Measurements from ENCODE around the gene RPS6KA2. TPM values are rescaled to one million over a fixed set of nuclear protein-coding genes. Genes with fewer than 3 reads are reported as not detected.
A peak's percentile ranks its signal among the peaks of the same experiment; 100 is the strongest.

The RPS6KA2 gene
- total RNA-seq, 1 experiment from 2014 or later, result 43.7 TPM

DNA sequence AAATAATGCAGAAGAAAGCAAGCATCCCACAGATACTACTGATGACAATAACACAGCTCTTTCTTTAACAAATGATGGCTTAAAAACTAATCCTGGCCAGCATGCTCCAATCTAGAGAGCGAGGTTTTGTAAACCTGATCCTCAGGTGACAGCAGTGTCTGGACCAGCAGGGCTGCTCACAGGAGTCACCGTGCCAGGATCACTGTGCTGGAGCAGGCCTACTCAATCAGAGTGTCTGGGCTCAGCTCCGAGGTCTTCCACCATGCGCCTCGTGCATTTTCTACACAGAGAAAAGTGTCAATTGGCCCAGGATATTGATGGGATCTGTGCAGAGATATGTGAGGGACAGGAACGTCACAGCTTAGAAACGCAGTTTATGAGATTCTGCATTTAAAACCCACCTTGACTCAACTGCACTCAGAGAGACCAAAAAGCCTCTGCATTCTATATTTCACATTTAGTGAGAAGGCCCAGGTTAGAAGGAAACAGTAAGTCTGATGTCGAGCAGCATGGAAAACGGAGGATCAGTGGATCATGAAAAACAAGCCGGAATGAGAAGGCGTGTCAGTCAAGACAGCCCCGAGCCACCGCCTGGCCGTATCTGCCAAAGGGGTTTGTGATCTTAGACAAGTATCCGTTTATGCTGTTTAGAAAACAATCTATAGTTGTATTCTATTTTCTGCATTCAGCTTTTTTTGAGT lies 48.4 kb downstream of the RPS6KA2 start:
- no peak for DNase-seq (ENCODE audit: low read depth)

DNA sequence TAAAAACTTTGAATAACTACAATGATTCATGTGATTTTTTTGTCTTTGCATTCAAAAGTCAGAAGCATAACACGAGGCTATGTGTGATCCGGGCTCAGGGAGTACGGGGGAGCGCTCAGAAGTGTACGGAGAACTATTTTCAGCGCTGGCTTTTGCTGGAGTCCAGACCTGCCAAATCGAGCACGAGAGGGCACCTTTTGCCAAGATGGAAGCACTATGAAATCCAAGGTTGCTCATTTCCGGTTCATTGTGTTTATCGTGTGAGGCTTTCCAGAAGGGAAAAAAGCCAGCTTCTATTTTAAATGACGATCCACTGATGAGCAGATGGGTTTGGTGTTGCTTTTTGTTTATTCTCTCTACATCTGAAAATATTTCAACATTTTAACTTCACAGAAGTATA lies 51.8 kb downstream of the RPS6KA2 start:
- no peak for DNase-seq (ENCODE audit: low read depth)

DNA sequence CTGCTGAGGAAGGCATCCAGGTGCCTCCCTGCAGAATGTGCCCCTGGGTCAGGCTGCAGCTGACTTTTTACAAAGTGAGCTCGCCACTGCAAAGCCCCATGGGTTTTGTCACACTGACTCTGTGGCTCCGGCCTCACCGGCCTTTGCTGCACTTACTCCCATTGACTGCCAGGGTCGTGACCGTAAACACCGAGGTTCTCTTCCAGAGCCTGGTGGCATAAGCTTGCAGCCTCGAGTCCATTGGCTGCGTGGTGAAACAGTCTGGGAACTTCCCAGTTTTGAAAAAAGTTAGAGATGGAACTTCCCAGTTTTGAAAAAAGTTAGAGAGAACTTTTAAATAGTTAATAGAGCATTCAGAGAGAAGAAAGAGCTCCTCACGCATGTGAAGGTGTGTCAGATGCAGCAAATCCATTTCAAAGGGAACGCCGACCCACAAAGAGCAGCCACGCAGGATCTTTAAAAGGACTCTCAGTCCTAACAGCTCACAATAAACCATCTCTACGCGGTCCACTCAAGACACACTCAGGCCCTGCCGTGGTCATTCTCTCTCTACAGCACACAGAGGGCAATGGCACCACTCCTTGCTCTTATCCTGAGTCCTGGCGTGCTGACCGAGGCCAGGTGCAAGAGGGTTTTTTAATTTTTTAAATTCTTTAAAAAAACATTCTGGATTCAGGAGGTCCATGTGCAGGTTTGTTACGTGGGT lies 53.4 kb downstream of the RPS6KA2 start:
- DNase-seq (ENCODE audit: low read depth), result no peak

- DNase-seq (ENCODE audit: low read depth), result peak; percentile 78
Measured at GRCh38 chr6:166572370-166573261, 54.4 kb downstream of the RPS6KA2 start.

DNA sequence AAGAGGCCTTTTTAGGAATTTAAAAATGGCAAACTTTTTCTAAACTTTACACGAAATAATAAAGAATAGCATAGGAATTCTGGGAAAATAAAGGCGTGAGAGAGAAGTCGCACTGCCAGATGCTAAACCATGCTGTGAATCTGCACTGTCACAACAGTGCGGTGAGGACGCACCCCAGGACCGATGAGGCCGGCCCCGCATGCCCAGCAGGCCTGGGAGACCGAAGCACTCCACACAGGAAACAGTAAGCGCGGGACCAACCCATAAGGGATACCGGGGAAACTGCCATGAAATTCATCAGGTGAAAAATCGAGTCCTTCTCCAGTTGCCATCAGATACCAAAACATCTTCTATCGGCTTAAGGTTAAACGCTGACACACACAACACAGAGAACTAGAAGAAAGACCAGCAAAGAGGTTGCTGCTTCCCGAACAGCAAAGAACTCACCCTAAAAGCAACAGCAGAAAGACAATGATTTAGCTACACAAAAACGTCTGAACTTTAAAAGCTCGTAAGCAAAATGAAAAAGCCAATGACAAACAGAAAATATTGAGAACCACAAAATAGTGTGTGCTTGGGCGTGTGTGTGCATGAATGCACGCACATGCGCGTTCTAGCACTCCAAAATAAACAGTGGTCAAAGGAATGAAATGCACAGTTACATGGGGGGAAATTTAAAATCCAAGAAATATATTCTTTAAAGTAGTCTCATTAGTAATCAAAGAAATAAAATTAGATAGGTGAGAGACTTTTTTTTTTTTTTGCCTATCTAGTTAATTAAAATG lies 55.9 kb downstream of the RPS6KA2 start:
- DNase-seq (ENCODE audit: low read depth), result no peak

GRCh38 chr6:166569206-166569605 lies 57.8 kb downstream of the RPS6KA2 start:
- DNase-seq (ENCODE audit: low read depth), result no peak

GRCh38 chr6:166567813-166568212 lies 59.2 kb downstream of the RPS6KA2 start:
- DNase-seq (ENCODE audit: low read depth), result no peak

DNA sequence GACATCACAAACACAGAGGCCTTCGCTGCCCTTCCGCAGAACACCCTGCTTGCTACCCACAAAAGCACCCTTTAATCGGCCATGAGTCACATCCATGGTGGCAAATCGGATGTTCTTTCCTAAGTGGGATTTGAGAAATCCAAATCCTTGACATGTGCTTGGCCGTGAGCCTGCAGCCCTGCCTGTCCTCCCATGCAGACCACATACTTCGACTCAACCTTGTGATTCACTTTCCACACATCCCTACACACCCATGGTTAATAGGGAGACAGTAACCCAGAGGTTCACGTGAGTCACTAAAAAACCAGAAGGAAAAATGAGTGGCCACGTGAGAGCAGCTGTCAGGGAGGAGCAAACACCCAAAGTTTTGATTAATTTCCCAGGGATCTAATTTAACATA lies 59.9 kb downstream of the RPS6KA2 start:
- DNase-seq (ENCODE audit: low read depth), result peak; percentile 100

DNA sequence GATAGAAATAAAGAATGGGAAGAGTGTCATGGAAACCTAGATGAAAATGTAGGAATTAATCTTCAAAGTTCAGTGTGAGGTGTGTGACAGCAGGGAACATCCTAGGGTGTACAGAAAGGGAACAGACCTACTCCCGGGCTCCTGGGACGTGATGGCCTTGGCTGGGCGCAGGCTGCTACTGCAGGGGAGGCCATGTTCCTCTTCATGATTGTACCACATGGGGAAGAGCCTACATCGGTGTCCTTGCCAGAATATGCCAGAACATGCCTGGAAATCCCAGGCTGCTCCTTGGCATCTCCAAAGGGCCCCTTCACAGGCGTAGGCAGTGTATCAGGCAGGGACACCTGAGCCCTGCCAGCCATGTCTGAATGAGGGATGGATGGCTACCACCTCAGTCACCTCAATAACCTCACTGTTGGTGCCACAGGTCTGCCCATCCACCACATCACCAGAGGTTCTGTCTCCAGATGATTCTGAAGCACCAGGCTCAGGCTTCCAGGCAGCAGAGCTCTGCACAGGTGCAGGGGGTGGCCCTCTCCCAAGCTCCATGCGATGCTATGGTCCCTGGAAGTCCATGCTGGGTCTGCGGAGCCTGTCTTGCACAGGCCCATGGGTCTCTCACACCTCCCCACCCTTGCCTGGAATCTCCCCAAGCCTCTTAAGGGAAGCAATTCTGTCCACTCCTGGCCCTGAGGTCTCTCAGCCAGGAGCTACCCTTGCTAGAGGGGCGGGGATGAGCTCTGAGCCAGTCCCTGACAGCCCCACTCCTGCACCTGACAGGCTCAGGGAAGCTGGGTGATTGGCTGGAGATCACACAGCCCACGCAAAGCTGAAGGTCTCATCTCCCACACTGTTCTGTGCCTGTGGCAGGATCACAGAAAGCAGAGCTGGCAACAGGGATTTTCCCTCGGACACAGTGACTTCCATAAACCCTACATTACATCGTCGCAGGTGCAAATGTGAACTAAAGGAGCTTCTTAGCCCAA lies 60.7 kb downstream of the RPS6KA2 start:
- DNase-seq (ENCODE audit: low read depth), result no peak

DNA sequence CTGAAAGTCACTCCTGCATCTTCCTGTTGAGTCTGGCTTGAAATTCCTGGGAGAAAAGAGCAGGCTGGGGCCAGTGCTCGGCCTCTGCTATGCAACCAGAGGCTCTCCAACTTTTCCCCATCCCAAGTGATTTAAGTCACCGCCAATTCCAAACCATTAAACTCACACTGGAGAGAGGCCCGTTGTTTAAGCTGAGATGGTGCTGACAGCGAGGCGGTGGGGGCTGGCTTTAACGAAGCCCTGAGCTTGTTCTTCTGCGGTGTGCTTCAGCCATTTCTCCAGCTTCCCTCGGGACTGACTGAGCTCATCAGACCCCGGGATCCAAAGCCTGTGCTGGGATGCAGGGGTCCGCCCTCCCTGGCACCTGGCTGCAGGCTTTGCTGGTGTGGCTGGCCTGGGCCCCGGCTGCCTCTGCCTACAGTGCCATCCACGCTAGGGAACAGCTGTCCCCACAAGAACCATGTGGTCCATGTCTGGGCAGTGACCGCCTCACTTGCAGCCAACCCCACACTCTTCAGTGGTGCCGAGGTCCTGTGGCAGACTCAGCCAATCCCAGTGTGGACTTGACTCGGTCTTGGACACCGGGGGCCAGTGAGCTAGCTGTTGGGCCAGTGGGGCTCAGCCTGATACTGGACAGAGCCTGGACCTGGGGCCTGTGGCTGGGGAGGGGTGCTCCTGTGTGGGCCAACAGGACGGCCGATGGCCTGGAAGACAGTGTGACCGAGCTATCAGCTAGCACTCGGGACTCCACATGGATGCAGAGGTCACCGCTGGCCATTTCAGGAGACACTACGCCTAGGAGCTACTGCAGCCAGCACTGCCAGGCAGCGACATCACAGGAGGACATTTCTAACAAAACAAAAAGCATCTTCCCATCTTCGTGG lies 61.7 kb downstream of the RPS6KA2 start:
- DNase-seq (ENCODE audit: low read depth), result no peak

GRCh38 chr6:166563805-166564204 lies 63.2 kb downstream of the RPS6KA2 start:
- DNase-seq (ENCODE audit: low read depth), result no peak

DNA sequence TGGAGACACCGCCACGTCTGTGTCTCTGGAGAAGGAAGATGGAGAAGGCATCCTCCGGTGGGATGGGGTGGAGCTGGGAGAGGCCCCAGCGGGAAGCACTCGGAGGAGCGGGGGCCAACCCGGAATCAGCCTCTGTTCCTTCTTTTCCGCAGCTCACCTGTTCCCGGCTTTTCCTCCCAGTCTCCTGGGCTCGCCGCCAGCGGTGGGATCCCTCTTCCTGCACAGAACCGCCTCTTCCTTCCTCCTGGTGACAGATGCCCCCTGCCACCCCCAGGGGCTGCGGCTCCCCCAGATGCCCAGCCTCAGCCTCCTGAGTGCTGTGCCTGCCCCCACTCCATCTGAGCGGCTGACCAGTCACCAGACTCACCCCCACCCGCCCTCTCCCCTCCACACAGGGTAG lies 63.9 kb downstream of the RPS6KA2 start:
- DNase-seq (ENCODE audit: low read depth), result no peak

DNA sequence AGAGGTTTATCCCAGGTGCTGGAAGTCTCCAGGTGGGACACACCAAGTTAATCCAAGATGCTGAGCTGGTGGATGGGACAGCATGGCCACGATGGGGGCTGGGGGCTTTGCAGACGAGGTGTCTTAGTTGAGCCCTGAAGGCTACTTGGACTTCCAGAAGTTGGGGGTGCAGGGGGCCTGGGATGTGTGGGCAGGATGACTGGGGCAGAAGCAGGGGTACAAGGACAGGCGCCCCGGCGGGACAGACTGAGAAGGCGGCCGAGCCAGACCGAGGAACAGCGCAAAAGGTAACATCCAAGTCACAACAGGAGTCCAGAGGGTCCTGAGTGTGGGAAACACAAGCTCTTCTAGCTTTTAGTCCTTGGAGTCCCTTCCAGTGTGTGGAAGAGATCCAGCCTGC lies 64.3 kb downstream of the RPS6KA2 start:
- no peak for DNase-seq (ENCODE audit: low read depth)

- no peak for DNase-seq (ENCODE audit: low read depth)
Measured at GRCh38 chr6:166561771-166562359, 65.2 kb downstream of the RPS6KA2 start.

DNA sequence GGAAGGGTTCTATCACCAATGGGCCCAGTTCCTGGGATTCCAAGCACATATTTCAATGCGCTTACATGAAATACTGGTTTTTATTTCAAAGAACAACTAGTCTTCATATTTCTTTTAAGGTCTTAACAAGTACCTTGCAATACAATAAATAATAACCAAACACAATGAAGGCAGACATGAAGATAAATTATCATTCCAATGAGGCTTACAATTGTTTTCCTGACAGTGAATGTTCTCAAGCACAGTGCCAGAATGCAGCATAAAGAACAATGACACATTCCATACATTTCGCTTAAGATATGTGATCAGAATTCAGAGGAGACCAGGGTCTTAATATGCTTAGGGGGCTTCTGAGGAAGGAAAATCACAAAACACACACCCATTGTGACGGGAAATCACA lies 66.8 kb downstream of the RPS6KA2 start:
- no peak for DNase-seq (ENCODE audit: low read depth)

DNA sequence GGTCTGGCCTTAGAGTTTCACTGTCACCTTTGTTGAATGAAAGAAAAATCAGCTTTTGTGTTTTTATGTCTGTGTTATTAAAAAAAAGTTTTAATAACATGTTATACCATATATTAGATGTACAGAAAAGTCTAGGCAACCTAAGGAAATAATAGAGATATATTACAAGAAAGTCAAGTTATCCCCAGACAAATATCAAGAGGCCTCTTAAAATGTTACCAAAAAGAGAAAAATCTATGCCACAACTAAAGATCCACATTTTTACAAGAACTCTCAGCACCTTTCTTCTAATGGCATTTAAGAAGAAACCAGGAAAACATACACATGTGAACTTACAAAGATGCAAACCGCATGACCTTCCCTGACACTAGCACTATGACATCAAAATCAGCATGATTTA lies 67.4 kb downstream of the RPS6KA2 start:
- no peak for DNase-seq (ENCODE audit: low read depth)

DNA sequence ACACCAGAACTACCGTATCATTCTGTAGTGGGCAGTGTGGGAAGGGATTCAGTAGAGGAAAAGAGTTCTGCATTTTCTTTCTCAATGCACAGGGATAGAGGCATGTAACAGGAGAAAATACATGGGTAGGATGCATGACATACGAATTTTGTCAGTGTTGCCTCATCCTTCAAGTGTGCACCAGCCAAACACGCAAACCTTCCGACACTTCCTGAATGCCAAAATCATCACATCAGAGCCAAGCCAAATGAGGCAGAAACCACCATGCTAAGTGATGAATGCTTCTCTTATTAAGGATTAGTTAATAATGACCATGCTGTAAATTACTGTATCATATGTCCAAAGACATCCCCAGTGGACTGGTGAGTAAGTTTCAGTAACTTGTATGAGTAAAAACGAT lies 67.8 kb downstream of the RPS6KA2 start:
- peak; percentile 55 for DNase-seq (ENCODE audit: low read depth)

GRCh38 chr6:166558156-166559005 lies 68.7 kb downstream of the RPS6KA2 start:
- DNase-seq (ENCODE audit: low read depth), result no peak
